Mammary epithelial cell (primary cell): ENCODE data around the gene TBC1D22A.

Experiments used
- EZH2 ChIP-seq: IDR thresholded peaks from 2 replicates; pipeline ENCODE4 v1.6.1; 2012; ENCODE audit warnings: low read length, inconsistent platforms, borderline replicate concordance
- TF ChIP-seq, protein P1 (sequence below), 2 donors: IDR thresholded peaks in 1 of 2; conservative IDR thresholded peaks in 1 of 2; 2 replicates each; pipeline ENCODE4 v1.5.1; 2011 to 2012; ENCODE audit warnings: inconsistent platforms in 2 of 2, low read length in 2 of 2, mild to moderate bottlenecking in 2 of 2, control low read depth in 1 of 2, low read depth in 1 of 2; ENCODE audit not compliant: insufficient read depth in 1 of 2; ENCODE audit errors: extremely low read depth in 1 of 2

DNA sequence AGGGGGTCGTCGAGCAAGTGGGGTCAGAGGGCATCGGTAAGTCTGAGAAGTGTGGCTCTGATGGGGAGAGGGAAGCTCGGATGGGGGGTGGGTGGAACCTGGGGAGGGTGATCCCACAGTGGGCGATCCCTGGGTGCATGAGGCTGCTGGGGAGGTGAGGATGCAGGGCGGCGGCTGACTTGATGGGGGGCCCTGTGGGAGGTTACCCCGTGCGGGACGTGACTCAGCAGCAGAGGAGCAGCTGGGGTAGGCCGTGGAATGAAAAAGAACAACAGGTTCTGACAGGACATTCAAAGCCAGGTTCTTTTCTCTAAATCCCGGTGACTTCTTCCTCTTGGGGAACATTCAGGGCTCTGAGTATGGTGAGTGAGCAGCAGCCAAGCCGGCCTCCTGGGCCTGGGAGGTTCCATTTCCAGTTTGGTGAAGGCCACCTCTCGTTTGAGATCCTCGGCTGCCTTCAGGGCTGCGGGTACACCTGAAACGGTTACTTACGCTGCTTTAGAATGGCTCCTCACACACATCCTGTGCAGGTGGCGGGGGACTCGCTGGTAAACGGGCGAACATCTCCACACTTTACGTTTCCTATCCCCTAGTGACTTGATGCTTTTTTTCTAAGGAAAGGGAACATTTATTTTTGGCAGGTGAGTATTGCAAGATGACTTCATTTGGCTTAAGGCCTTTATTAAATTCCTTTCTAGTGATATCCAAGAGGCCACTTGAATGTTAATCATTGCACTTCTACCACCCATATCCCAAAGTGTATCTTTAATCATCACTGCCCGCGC lies 278.2 kb downstream of the TBC1D22A start:
- TF ChIP-seq EZH2 = no peak
- TF ChIP-seq, protein P1, sequence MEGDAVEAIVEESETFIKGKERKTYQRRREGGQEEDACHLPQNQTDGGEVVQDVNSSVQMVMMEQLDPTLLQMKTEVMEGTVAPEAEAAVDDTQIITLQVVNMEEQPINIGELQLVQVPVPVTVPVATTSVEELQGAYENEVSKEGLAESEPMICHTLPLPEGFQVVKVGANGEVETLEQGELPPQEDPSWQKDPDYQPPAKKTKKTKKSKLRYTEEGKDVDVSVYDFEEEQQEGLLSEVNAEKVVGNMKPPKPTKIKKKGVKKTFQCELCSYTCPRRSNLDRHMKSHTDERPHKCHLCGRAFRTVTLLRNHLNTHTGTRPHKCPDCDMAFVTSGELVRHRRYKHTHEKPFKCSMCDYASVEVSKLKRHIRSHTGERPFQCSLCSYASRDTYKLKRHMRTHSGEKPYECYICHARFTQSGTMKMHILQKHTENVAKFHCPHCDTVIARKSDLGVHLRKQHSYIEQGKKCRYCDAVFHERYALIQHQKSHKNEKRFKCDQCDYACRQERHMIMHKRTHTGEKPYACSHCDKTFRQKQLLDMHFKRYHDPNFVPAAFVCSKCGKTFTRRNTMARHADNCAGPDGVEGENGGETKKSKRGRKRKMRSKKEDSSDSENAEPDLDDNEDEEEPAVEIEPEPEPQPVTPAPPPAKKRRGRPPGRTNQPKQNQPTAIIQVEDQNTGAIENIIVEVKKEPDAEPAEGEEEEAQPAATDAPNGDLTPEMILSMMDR (conservative IDR thresholded peaks at IDR 0.05 in 1 of 2, IDR thresholded peaks at IDR 0.05 in 1 of 2; ENCODE audit: extremely low read depth in 1 of 2, insufficient read depth in 1 of 2, low read depth in 1 of 2, low read length in 2 of 2) = no peak
